Osteocyte (in vitro differentiated cells): ENCODE results near the gene OIT3. TPM values are rescaled to one million over a fixed set of nuclear protein-coding genes. Genes with fewer than 3 reads are reported as not detected.

ENCODE experiments used
- DNase-seq: peaks from one replicate; pipeline ENCODE4 v3.0.0; 2021; ENCODE audit warnings: mixed read lengths; ENCODE audit not compliant: unreplicated experiment; ENCODE audit errors: extremely low spot score
- H3K27ac Mint-ChIP-seq: one replicate; pipeline ENCODE4 v1.8.0; 2021; ENCODE audit warnings: mild to moderate bottlenecking, mixed read lengths; ENCODE audit not compliant: unreplicated experiment
- H3K27me3 Mint-ChIP-seq: one replicate; pipeline ENCODE4 v1.8.0; 2021; ENCODE audit warnings: mixed read lengths; ENCODE audit not compliant: unreplicated experiment
- H3K36me3 Mint-ChIP-seq: one replicate; pipeline ENCODE4 v1.8.0; 2021; ENCODE audit warnings: mixed read lengths; ENCODE audit not compliant: unreplicated experiment
- H3K4me1 Mint-ChIP-seq: one replicate; pipeline ENCODE4 v1.8.0; 2021; ENCODE audit warnings: mixed read lengths; ENCODE audit not compliant: unreplicated experiment
- H3K4me3 Mint-ChIP-seq: one replicate; pipeline ENCODE4 v1.8.0; 2021; ENCODE audit warnings: mild to moderate bottlenecking, moderate library complexity, mixed read lengths; ENCODE audit not compliant: unreplicated experiment
- H3K9me3 Mint-ChIP-seq: one replicate; pipeline ENCODE4 v1.8.0; 2021; ENCODE audit warnings: mixed read lengths; ENCODE audit not compliant: unreplicated experiment
- total RNA-seq: library from RNA; stranded (reverse); gene quantifications from 2 replicates; pipeline ENCODE4 v1.2.1, GENCODE V29; 2021
- TF ChIP-seq, protein P1 (sequence below): fragments of 200-600 bp; sonication (generic); IDR thresholded peaks from 2 replicates; pipeline ENCODE4 v1.5.0; 2021; ENCODE audit warnings: antibody characterized with exemption, mild to moderate bottlenecking, moderate library complexity

The OIT3 gene
- total RNA-seq, 1 donor from 2014 or later = 0.19 TPM

GRCh38 chr10:72954230-72954595, 60.7 kb downstream of the OIT3 start:
- Mint-ChIP-seq H3K4me1 (peaks cover 4% of the 10 kb centered on the region), H3K4me3 (no peak overlapping the region), H3K9me3 (no peaks in the 10 kb centered on the region), H3K27me3 (peaks cover 9% of the 10 kb centered on the region), H3K36me3 (no peaks in the 10 kb centered on the region), H3K27ac (no peak overlapping the region)
- DNase-seq = no peak
- TF ChIP-seq, protein P1, sequence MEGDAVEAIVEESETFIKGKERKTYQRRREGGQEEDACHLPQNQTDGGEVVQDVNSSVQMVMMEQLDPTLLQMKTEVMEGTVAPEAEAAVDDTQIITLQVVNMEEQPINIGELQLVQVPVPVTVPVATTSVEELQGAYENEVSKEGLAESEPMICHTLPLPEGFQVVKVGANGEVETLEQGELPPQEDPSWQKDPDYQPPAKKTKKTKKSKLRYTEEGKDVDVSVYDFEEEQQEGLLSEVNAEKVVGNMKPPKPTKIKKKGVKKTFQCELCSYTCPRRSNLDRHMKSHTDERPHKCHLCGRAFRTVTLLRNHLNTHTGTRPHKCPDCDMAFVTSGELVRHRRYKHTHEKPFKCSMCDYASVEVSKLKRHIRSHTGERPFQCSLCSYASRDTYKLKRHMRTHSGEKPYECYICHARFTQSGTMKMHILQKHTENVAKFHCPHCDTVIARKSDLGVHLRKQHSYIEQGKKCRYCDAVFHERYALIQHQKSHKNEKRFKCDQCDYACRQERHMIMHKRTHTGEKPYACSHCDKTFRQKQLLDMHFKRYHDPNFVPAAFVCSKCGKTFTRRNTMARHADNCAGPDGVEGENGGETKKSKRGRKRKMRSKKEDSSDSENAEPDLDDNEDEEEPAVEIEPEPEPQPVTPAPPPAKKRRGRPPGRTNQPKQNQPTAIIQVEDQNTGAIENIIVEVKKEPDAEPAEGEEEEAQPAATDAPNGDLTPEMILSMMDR = no peak

GRCh38 chr10:72954596-72955554, 61.3 kb downstream of the OIT3 start, which contains the start of gene PLA2G12B:
PLA2G12B (minus strand) TSS chr10:72954806; CDS start chr10:72954685, 121 bp downstream.
- TF ChIP-seq, protein P1 = no peak
- Mint-ChIP-seq H3K27me3 (peaks cover 13% of the 10 kb centered on the region), H3K4me3 (no peak within 1 kb of the TSS), H3K9me3 (no peaks in the 10 kb centered on the region), H3K27ac (no peak within 1 kb of the TSS), H3K36me3 (no peaks in the 10 kb centered on the region), H3K4me1 (peaks cover 4% of the 10 kb centered on the region)
- DNase-seq = no peak

DNA sequence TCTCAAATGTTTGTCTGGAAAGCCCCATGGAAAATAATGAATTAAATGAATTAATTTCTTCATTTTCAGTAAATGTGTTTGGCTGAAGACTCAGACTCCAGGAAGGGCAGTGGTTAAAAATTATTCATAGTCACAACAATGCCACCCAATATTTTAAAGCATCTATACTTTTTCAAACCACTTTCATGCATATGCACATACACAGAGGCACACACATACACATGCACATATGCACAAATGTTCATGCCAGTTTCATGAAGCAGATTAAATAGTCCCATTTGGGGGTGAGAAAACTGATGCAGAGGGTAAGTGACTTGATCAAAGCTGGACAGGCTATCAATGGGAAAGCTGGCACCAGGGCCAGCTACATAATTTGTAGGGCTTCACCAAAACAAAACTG, 62.5 kb downstream of the OIT3 start:
- peaks cover 4% of the 10 kb centered on the region for H3K4me1 Mint-ChIP-seq
- H3K27ac Mint-ChIP-seq = no peak overlapping the region
- H3K4me3 Mint-ChIP-seq = no peak overlapping the region
- H3K36me3 Mint-ChIP-seq = no peaks in the 10 kb centered on the region
- TF ChIP-seq, protein P1 = no peak
- DNase-seq = no peak
- peaks cover 16% of the 10 kb centered on the region for H3K27me3 Mint-ChIP-seq
- no peaks in the 10 kb centered on the region for H3K9me3 Mint-ChIP-seq

GRCh38 chr10:72976886-72977285, 83.3 kb downstream of the OIT3 start:
- Mint-ChIP-seq H3K4me3 (no peak overlapping the region), H3K9me3 (peaks cover 39% of the 10 kb centered on the region), H3K4me1 (no peaks in the 10 kb centered on the region), H3K36me3 (peaks cover 3% of the 10 kb centered on the region), H3K27me3 (peaks cover 4% of the 10 kb centered on the region), H3K27ac (no peak overlapping the region)
- DNase-seq = no peak
- TF ChIP-seq, protein P1 = no peak

GRCh38 chr10:72979709-72980108, 86.2 kb downstream of the OIT3 start:
- TF ChIP-seq, protein P1 = no peak
- H3K9me3 Mint-ChIP-seq = peaks cover 43% of the 10 kb centered on the region
- no peak overlapping the region for H3K4me3 Mint-ChIP-seq

More at GRCh38 chr10:72979709-72980108, 86.2 kb downstream of the OIT3 start:
- no peaks in the 10 kb centered on the region for H3K4me1 Mint-ChIP-seq
- no peaks in the 10 kb centered on the region for H3K27me3 Mint-ChIP-seq
- DNase-seq = no peak
- peaks cover 4% of the 10 kb centered on the region for H3K36me3 Mint-ChIP-seq
- H3K27ac Mint-ChIP-seq = no peak overlapping the region
